WERI-Rb-1 (cell line): ENCODE data around the gene FASTK.

Source experiments
- DNase-seq: peaks from one replicate; pipeline ENCODE4 v3.0.0-alpha.2; 2020
- H3K27ac ChIP-seq: fragments of 250-450 bp; sonication (Bioruptor Pico); 2 replicates; pipeline ENCODE4 v1.5.1; 2020; ENCODE audit warnings: mild to moderate bottlenecking, moderate library complexity
- H3K27me3 ChIP-seq: fragments of 250-450 bp; sonication (Bioruptor Pico); 2 replicates; pipeline ENCODE4 v1.5.1; 2021; ENCODE audit warnings: mild to moderate bottlenecking, low read depth, moderate library complexity; ENCODE audit not compliant: insufficient read depth, severe bottlenecking
- H3K36me3 ChIP-seq: fragments of 250-450 bp; sonication (Bioruptor Pico); 2 replicates; pipeline ENCODE4 v1.5.1; 2020; ENCODE audit warnings: mild to moderate bottlenecking, moderate library complexity
- H3K4me3 ChIP-seq: 2 replicates; pipeline ENCODE4 v1.5.1; 2011; ENCODE audit warnings: low read depth, mild to moderate bottlenecking, control low read depth, low read length
- H3K9me3 ChIP-seq: fragments of 250-450 bp; sonication (Bioruptor Pico); 2 replicates; pipeline ENCODE4 v1.5.1; 2021; ENCODE audit warnings: mild to moderate bottlenecking, moderate library complexity; ENCODE audit not compliant: severe bottlenecking
- TF ChIP-seq, protein P1 (sequence below): IDR thresholded peaks from 2 replicates; pipeline ENCODE4 v1.5.1; 2011; ENCODE audit warnings: low read depth, mild to moderate bottlenecking, control low read depth, inconsistent platforms, low read length

The FASTK gene

GRCh38 chr7:151103973-151104372 is 23.4 kb upstream of the FASTK start:
- Histone ChIP-seq H3K4me3 (no peak overlapping the region), H3K27ac (no peak overlapping the region), H3K9me3 (no peaks in the 10 kb centered on the region), H3K36me3 (peaks cover 25% of the 10 kb centered on the region), H3K27me3 (no peaks in the 10 kb centered on the region)
- TF ChIP-seq, protein P1, sequence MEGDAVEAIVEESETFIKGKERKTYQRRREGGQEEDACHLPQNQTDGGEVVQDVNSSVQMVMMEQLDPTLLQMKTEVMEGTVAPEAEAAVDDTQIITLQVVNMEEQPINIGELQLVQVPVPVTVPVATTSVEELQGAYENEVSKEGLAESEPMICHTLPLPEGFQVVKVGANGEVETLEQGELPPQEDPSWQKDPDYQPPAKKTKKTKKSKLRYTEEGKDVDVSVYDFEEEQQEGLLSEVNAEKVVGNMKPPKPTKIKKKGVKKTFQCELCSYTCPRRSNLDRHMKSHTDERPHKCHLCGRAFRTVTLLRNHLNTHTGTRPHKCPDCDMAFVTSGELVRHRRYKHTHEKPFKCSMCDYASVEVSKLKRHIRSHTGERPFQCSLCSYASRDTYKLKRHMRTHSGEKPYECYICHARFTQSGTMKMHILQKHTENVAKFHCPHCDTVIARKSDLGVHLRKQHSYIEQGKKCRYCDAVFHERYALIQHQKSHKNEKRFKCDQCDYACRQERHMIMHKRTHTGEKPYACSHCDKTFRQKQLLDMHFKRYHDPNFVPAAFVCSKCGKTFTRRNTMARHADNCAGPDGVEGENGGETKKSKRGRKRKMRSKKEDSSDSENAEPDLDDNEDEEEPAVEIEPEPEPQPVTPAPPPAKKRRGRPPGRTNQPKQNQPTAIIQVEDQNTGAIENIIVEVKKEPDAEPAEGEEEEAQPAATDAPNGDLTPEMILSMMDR = no peak
- no peak for DNase-seq

DNA sequence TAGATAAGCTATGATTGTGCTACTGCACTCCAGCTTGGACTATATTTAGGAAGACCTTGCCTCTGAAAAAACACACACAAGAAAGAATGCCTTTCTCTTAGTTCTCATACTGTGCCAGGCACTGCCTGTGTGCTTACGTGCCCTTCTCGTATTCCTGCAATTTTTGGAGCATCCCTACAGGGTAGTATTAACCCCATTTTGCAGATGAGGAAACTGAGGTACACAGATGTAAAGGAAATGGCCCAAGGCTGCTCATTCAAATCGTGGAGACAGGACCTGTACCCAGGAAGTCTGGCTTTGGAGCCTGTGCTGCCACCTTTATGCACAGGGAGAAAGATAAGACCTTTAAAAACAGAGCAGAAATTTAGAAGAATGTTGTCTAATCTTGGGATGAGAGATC is 22.4 kb upstream of the FASTK start:
- no peak for DNase-seq
- Histone ChIP-seq H3K36me3 (peaks cover 29% of the 10 kb centered on the region), H3K4me3 (no peak overlapping the region), H3K27me3 (no peaks in the 10 kb centered on the region), H3K27ac (no peak overlapping the region), H3K9me3 (no peaks in the 10 kb centered on the region)
- TF ChIP-seq, protein P1 = no peak

DNA sequence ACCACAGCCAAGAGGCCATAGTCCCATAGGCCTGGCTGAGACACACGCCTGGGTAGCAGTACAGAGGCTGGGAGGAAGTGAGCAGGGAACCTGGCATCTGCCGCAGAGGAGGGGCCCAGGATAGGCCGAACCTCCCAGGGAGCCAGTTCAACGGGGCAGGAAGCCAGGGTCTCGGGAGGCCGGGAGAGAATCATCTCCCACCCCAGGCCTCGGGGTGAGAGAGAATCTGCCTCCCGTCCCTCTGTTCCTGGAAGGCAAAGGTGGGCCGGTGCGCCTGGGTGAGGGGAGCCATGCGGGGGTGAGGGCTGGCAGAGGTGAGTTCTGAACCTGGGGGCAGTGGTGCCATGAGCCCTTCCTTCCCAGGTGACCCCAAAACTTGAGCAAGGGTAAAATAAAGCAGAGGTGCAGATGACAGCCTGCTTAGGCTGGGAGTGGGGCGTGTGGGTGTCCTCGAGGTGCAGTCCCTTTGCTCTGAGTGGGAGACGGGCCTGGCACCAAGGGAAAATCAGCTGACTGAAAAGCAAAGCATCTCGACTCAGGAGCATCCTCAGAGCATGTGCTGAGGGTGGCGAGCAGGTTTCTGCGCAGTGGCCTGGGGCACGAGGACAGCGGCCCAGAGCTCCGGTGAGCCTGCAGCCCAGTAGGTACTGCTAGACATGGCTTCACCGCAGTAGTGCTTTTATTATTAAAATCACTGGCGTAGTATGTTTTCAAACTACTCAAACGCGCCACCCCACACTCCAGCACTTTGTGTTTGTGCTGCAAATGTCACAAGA is 21.2 kb upstream of the FASTK start:
- Histone ChIP-seq H3K27ac (no peak overlapping the region), H3K36me3 (peaks cover 35% of the 10 kb centered on the region)
- TF ChIP-seq, protein P1 = no peak

GRCh38 chr7:151100921-151101320 is 20.3 kb upstream of the FASTK start:
- TF ChIP-seq, protein P1 = no peak
- no peak for DNase-seq
- Histone ChIP-seq H3K4me3 (no peak overlapping the region), H3K27me3 (no peaks in the 10 kb centered on the region), H3K36me3 (peaks cover 39% of the 10 kb centered on the region), H3K9me3 (no peaks in the 10 kb centered on the region), H3K27ac (no peak overlapping the region)

More for the DNA sequence above, 21.2 kb upstream of the FASTK start:
- Histone ChIP-seq H3K27me3 (no peaks in the 10 kb centered on the region), H3K9me3 (no peaks in the 10 kb centered on the region), H3K4me3 (no peak overlapping the region)
- no peak for DNase-seq

GRCh38 chr7:151099486-151100211 is 19.0 kb upstream of the FASTK start:
- H3K27me3 ChIP-seq = no peaks in the 10 kb centered on the region
- no peak overlapping the region for H3K4me3 ChIP-seq
- no peaks in the 10 kb centered on the region for H3K9me3 ChIP-seq
- no peak overlapping the region for H3K27ac ChIP-seq
- TF ChIP-seq, protein P1 = no peak
- DNase-seq = no peak
- H3K36me3 ChIP-seq = peaks cover 36% of the 10 kb centered on the region
